ENCODE measurements around the gene CNP.
"Not testable (repeated sequence)": the region's sequence is repeated elsewhere in the genome, so short reads cannot be mapped to it uniquely, and the experiment has no call there.

The CNP gene

DNA sequence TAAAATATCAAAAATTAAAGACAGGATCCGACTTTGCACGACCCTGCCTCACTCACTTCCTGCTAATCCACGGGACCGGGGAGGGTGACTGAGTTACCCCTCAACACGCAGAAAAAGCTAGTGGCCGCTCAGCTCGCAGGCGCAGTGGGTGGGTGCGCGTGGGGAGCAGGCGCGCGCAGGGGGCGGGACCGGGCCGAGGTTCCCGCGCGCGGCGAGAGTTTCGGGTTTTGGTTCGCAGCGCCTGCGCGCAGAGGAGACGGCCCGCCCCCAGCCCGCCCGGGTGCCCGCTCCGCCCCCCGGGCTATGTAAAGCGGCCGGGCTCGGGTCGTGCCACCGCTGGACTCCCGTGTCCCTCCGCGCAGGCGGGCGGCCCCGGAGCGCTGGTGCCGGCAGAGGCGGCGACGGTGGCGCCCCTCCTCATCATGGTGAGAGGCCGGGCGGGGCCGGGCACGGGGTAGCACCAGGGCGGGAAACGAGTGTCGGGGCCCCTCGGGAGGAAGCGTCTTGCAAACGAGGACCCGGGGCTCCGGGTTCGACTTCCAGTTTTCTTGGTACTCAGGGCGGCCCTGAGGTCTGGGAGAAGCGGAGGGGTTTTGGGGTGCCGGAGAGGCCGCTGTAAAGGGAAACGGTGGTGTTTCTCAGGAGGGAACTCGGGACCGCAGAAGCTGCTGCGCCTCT, at the start of gene CNP:
CNP (plus strand) TSS at position 333 of the 678 bp plus-strand sequence; CDS start at position 423, 90 bp downstream.
- Mint-ChIP-seq H3K4me1 (peaks cover 35% of the 10 kb centered on the region), H3K9me3 (no peaks in the 10 kb centered on the region), H3K36me3 (peaks cover 46% of the 10 kb centered on the region), H3K4me3 (peak within 1 kb of the TSS; percentile 78), H3K27ac (peak within 1 kb of the TSS; percentile 58)
- DNase-seq (ENCODE audit: low spot score in 2 of 2) (peak; percentile 89 to 94), ATAC-seq (peak; percentile 88)

DNA sequence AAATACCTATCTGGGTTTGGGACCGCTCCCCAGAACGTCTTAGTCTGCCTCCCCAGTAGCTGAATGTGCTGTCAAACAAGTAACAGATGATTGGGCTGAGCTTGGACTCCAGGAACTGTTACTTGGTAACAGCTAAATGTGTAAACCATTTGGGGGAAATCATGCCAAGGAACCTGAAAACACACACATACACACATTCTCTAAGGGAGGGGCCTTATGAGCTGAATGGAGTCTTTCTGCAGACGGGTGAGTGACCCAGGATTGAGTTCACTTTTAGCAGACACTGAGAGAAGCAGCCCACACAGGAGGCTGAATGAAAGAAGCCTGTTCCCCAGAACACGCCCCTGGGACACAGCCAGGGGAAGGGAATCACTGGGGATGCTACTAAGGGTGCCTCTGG, 49.4 kb upstream of the CNP start:
- Mint-ChIP-seq H3K4me1 (peaks cover 49% of the 10 kb centered on the region), H3K27ac (peak overlapping the region; percentile 92), H3K9me3 (no peaks in the 10 kb centered on the region), H3K4me3 (peak overlapping the region; percentile 91), H3K36me3 (peaks cover 30% of the 10 kb centered on the region)
- DNase-seq (ENCODE audit: low spot score in 2 of 2): no peak
- ATAC-seq: no peak

DNA sequence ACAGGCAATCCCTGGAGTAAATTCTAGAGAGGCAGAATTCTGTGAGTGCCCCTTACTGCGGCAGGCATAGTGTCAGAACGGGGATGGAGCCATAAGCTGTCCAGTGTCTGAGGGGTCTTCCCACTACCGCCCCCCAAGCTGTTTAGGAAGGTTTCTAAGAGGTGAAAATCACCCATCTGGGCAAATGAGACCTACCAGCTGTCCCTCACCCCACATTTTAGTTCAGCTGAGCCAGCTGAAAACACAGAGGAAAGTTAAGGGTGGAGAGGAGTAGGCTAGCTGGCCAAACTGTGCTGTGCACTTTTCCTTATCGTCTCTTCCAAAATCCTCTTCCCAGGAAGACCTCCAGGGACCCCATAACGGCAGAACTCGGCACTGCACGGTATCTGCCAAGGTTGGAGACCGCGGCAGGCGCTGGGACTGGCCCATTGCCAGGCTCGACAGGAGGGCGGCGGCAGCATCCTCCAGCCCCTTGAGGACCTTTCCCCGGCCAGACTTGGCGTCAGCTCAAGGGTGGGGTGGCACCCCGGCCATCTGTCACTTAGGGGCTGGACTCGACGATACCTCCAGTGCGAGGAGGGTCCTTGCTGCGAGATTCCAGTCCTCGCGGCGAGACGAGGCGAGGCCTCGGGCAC, 48.8 kb upstream of the CNP start:
- H3K4me1 Mint-ChIP-seq: peaks cover 43% of the 10 kb centered on the region
- H3K4me3 Mint-ChIP-seq: peak overlapping the region; percentile 91
- no peaks in the 10 kb centered on the region for H3K9me3 Mint-ChIP-seq
- DNase-seq (ENCODE audit: low spot score in 2 of 2) (peak; percentile 30 to 69), ATAC-seq (peak; percentile 1)
- H3K36me3 Mint-ChIP-seq: peaks cover 24% of the 10 kb centered on the region
- H3K27ac Mint-ChIP-seq: peak overlapping the region; percentile 92

DNA sequence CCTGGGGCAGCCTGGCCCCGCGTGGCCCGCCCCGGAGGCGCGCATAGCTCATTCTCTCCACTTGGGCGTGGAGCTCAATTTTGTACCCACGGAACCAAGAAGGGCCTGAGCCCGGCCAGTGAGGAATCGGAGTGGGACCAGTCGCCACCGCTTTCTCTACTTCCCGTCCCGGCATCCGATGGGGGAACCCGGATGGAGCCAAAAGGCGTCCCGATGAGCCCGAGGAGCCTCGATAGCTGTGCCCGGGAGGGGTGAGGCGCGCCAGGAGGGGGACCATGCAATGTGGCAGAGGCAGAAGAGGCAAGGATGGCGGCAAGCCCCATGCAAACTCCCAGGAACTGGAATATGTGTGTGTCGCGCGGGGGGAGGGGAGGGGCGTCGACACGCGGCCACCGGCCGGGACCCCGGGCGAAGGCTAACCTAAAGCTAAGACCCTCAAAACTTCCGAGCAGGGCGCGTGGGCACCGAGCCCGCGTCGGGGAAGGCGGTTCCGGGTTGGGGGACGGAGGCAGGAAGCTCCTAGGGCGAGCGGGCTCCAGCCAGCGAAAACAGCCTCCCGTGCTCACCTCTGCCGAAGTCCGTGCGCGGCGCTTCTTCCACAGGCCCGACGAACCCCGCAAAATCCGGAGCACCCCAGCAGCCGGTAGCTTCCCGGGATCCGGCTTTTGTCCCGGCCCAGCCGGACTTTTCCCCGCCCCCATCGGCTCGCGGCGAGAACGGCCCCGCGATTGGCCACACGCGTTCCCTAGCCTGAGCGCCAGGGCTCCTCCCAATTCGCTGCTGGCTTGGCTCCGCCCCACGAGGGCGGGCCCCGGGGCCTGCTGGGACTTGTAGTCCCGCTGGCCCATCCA, 48.1 kb upstream of the CNP start, which contains the start of gene ACLY:
ACLY (minus strand) TSS at position 638 of the 851 bp plus-strand sequence. CDS start 5,078 bp downstream, outside the sequence.
- H3K27ac Mint-ChIP-seq: peak within 1 kb of the TSS; percentile 92
- peak; percentile 99 for ATAC-seq
- H3K9me3 Mint-ChIP-seq: no peaks in the 10 kb centered on the region
- peaks cover 36% of the 10 kb centered on the region for H3K4me1 Mint-ChIP-seq
- peaks cover 20% of the 10 kb centered on the region for H3K36me3 Mint-ChIP-seq
- H3K4me3 Mint-ChIP-seq: peak within 1 kb of the TSS; percentile 91
- peak; percentile 92 to 97 for DNase-seq (ENCODE audit: low spot score in 2 of 2)

DNA sequence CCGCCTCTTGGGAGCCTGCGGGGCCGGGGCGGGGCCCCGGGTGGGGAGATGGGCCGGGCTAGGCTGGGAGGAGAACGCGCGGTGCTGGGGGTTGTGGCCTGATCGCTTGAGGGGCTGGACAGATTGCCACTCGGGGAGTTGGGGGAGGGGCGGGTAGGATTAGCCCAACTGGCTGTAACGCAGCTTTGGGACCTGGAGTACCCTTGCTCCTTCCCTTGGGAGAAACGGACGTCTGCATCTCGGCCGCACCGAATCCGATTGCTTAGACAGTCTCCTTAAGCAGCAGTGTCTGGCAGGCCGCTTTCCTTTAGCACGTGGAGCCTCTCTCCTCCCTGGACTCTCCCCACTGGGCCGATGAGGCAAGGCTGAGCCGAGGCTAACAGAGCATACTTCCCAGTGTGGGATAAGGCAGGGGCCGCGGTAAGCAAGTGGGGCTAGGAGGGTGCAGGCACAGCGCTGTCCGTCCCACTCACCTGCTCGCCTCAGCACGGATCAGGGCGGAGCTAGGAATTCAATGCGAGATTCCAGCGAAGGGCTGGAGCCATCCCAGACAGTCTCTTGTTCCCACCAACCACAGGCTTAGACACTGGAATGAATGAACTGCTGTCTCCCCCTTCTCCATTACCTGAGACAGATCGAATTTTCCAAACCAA, 47.3 kb upstream of the CNP start:
- Mint-ChIP-seq H3K4me3 (peak overlapping the region; percentile 91), H3K4me1 (peaks cover 28% of the 10 kb centered on the region), H3K27ac (peak overlapping the region; percentile 92), H3K9me3 (no peaks in the 10 kb centered on the region), H3K36me3 (peaks cover 13% of the 10 kb centered on the region)
- DNase-seq (ENCODE audit: low spot score in 2 of 2) (no peak), ATAC-seq (peak; percentile 17)

DNA sequence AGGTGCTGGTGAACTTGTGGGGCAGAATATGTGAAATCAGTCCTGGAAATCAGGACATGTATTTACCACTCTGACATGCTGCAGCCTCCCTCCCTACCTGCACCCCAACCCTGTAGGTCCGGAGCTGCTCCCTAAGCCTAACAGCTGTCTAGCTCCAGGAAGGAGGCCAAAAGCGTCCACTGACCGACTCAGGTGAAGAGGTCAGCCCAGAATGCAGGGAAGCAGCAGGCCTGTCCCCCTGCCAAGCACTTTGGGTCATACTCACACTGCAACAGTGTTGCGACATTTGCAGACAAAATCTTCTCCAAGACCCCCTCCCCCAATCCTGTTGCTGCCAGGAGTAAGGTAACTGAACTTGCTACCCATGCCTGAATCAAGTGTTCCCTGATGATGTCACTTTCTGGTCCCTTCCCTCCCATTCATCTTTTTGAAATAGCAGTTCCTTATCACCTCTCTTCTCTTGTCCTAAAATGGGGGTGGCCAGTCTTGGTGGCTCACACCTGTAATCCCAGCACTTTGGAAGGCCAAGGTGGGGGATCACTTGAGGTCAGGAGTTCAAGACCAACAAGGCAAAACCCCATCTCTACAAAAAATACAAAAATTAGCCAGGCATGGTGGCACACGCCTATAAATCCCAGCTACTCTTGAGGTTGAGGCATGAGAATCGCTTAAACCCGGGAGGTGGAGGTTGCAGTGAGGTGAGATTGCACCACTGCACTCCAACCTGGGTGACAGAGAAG, 46.6 kb upstream of the CNP start:
- no peak overlapping the region for H3K27ac Mint-ChIP-seq

DNA sequence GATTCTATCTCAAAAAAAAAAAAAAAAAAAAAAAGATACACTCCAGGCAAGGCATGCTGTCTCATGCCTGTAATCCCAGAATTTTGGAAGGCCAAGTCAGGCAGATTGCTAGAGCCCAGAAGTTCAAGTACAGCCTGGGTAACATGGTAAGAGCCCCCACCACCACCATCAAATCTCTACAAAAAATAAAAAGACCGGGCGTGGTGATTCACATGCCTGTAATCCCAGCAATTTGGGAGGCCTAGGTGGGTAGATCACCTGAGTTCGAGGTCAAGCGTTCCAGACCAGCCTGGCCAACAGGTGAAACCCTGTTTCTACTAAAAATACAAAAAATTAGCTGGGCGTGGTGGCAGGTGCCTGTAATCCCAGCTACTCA, 46.0 kb upstream of the CNP start:
- no peak overlapping the region for H3K27ac Mint-ChIP-seq
- no peaks in the 10 kb centered on the region for H3K9me3 Mint-ChIP-seq
- H3K4me1 Mint-ChIP-seq: peaks cover 16% of the 10 kb centered on the region
- peaks cover 13% of the 10 kb centered on the region for H3K36me3 Mint-ChIP-seq
- H3K4me3 Mint-ChIP-seq: peak overlapping the region; percentile 91
- DNase-seq (ENCODE audit: low spot score in 2 of 2) (no peak), ATAC-seq (no peak)

More for the DNA sequence above, 46.6 kb upstream of the CNP start:
- DNase-seq (ENCODE audit: low spot score in 2 of 2) (no peak), ATAC-seq (no peak)
- peaks cover 21% of the 10 kb centered on the region for H3K4me1 Mint-ChIP-seq
- H3K9me3 Mint-ChIP-seq: no peaks in the 10 kb centered on the region
- H3K36me3 Mint-ChIP-seq: peaks cover 13% of the 10 kb centered on the region
- peak overlapping the region; percentile 91 for H3K4me3 Mint-ChIP-seq

DNA sequence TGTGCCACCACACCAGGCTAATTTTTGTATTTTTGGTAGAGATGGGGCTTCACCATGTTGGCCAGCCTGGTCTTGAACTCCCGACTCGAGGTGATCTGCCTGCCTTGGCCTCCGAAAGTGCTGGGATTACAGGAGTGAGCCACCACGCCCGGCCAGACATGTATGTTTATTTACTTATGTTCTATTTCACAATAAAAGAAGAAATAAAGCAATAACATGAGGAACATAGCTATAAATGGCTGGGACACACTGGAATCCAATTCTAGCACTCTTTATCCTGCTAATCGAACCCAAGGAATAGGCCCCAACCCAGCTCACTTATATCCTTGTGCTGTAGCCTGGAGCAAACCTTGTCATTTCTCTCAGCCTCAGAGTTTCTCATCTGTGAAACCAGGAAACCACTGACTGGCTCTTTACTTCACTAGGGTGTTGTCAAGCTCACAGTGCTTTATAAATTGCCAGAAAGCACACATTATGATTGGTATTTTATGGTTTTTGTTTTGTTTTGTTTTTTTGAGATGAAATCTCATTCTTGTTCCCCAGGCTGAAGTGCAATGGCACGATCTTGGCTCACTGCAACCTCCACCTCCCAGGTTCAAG, 40.5 kb upstream of the CNP start:
- ATAC-seq: no peak
- Mint-ChIP-seq H3K4me3 (no peak overlapping the region), H3K27ac (no peak overlapping the region)

DNA sequence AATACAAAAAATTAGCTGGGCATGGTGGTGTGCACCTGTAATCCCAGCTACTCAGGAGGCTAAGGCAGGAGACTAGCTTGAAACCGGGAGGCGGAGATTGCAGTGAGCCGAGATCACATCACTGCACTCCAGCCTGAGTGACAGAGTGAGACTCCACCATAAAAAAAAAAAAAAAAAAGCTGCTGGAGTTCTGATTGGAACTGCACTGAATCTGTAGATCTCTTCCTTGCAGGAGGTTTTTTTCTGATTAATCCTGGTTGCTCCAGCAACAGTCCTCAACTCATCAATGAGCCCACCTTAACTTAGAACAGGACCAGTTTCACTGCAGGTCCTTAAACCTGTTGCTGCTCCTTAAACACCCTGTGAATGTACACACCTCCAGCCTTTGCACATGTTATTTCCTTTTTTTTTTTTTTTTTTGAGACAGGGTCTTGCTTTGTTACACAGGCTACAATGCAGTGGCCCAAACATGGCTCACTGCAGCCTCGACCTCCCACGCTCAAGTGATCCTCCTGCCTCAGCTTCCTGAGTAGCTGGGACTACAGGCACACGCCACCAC, 37.8 kb upstream of the CNP start:
- peak overlapping the region; percentile 91 for H3K4me3 Mint-ChIP-seq
- no peak for ATAC-seq
- H3K36me3 Mint-ChIP-seq: peaks cover 10% of the 10 kb centered on the region
- peaks cover 34% of the 10 kb centered on the region for H3K4me1 Mint-ChIP-seq
- DNase-seq (ENCODE audit: low spot score in 2 of 2): no peak
- no peaks in the 10 kb centered on the region for H3K9me3 Mint-ChIP-seq
- H3K27ac Mint-ChIP-seq: peak overlapping the region; percentile 94

More for the DNA sequence above, 40.5 kb upstream of the CNP start:
- Mint-ChIP-seq H3K36me3 (peaks cover 10% of the 10 kb centered on the region), H3K4me1 (peaks cover 24% of the 10 kb centered on the region), H3K9me3 (no peaks in the 10 kb centered on the region)
- no peak for DNase-seq (ENCODE audit: low spot score in 2 of 2)

DNA sequence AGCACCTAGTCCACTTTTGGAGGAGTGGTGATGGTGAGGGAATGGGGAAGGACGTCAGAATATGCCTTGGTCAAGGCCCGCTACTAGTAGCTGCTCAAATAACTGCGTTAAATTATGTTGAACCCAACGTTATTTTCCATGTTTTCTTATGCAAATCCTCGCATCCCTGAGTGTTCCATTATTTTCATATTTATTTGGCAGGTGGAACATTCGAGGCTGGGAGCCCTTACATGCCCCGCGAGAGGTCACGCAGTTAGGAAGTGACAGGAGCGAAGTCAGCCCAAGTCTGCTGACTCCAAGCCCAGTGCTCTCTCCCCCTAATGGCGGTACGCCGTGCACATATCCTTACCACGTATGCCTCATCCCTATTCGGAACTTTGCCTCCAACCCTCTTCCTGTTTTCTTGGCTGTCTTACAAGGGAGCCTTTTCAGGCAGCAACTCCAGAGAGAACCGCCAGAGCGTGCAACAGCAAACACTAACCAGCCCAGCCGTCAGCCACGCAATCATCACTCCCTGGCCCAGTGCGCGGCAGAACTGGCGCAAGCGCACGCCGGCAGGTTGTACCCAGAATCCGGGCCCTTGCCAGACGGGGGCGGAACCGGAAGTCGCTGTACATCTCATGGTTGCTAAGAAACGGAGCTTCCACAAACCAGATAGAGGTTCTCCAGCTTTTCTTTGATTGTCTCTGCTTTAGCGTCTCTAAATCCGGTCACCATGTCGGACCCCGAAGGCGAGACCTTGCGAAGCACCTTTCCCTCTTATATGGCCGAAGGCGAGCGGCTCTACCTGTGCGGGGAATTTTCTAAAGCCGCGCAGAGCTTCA, 36.4 kb upstream of the CNP start, which contains the start of gene ODAD4:
ODAD4 (plus strand) TSS at position 609 of the 824 bp plus-strand sequence; CDS start at position 716, 107 bp downstream.
- H3K9me3 Mint-ChIP-seq: no peaks in the 10 kb centered on the region
- peaks cover 34% of the 10 kb centered on the region for H3K4me1 Mint-ChIP-seq
- peak within 1 kb of the TSS; percentile 91 for H3K4me3 Mint-ChIP-seq
- peak within 1 kb of the TSS; percentile 94 for H3K27ac Mint-ChIP-seq
- DNase-seq (ENCODE audit: low spot score in 2 of 2) (peak; percentile 84 to 95), ATAC-seq (peak; percentile 99)
- peaks cover 10% of the 10 kb centered on the region for H3K36me3 Mint-ChIP-seq

DNA sequence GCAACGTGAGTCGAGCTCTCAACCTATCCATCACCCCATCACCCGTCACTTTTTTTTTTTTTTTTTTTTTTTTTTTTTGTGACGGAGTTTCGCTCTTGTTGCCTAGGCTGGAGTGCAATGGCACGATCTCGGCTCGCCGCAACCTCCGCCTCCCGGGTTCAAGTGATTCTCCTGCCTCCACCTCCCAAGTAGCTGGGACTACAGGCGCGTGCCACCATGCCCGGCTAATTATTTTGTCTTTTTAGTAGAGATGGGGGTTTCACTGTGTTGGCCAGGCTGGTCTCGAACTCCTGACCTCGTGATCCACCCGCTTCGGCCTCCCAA, 35.8 kb upstream of the CNP start:
- not testable (repeated sequence) for H3K9me3 Mint-ChIP-seq; DNase-seq (ENCODE audit: low spot score in 2 of 2); H3K36me3 Mint-ChIP-seq
- peak; percentile 68 for ATAC-seq
- peaks cover 34% of the 10 kb centered on the region for H3K4me1 Mint-ChIP-seq
- peak overlapping the region; percentile 91 for H3K4me3 Mint-ChIP-seq
- H3K27ac Mint-ChIP-seq: peak overlapping the region; percentile 94

DNA sequence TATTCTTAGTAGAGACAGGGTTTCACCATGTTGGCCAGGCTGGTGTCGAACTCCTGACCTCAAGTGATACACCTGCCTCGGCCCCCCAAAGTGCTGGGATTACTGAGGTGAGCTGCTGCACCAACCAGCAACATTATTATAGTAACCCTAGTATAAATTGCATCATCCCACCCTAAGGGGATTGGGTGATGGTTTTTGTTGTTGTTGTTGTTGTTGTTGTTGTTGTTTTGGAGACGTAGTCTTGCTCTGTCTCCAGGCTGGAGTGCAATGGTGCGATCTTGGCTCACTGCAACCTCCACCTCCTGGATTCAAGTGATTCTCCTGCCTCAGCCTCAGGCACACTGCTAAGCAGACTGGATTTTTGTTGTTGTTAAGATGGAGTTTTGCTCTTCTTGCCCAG, 34.9 kb upstream of the CNP start:
- peaks cover 34% of the 10 kb centered on the region for H3K4me1 Mint-ChIP-seq
- not testable (repeated sequence) for H3K27ac Mint-ChIP-seq; H3K9me3 Mint-ChIP-seq; ATAC-seq; DNase-seq (ENCODE audit: low spot score in 2 of 2); H3K36me3 Mint-ChIP-seq
- H3K4me3 Mint-ChIP-seq: peak overlapping the region; percentile 91

DNA sequence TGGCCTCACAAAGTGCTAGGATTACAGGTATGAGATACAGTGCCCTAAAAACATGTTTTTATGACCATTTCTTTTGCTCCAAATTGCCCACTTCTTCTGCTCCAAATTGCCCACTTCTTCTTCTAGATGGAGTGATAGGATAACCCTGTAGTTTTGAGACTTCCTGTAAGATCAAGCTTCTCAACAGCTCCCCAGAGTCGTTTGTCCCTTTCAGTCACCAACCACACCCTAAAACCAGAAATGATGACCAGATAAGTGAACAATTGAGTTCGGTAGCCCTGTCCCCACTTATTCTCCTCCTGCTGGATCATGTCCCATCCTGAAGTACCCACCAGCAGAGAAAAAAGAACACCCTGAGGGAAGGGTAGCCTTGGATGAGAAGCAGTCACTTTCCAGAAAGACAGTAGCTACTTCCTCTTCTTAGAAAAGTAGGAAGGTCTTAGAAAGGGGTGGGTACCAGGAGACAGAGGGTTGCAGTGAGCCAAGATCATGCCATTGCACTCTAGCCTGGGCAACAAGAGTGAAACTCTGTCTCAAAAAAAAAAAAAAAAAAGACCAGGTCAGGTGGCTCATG, 33.7 kb upstream of the CNP start:
- peaks cover 34% of the 10 kb centered on the region for H3K4me1 Mint-ChIP-seq
- H3K27ac Mint-ChIP-seq: no peak overlapping the region
- no peak overlapping the region for H3K4me3 Mint-ChIP-seq
- H3K36me3 Mint-ChIP-seq: peaks cover 10% of the 10 kb centered on the region
- no peak for ATAC-seq
- DNase-seq (ENCODE audit: low spot score in 2 of 2): no peak
- no peaks in the 10 kb centered on the region for H3K9me3 Mint-ChIP-seq
